ENCODE results near the gene AIG1.

Gene AIG1

GRCh38 chr6:143090314-143091044 is 29.8 kb downstream of the AIG1 start:
- Histone ChIP-seq H3K4me1 (no peaks in the 10 kb centered on the region), H3K27ac (no peak overlapping the region), H3K9ac (no peak overlapping the region), H3K27me3 (no peaks in the 10 kb centered on the region), H3K36me3 (no peaks in the 10 kb centered on the region), H4K20me1 (no peaks in the 10 kb centered on the region), H3K9me3 (no peaks in the 10 kb centered on the region), H3K4me3 (no peak overlapping the region), H3K4me2 (no peak overlapping the region)
- TF ChIP-seq Cebpa-rat (IDR thresholded peaks at IDR 0.05): no peak

- Histone ChIP-seq H3K4me3 (no peak overlapping the region), H3K4me2 (no peak overlapping the region), H3K4me1 (peaks cover 6% of the 10 kb centered on the region), H3K9ac (no peak overlapping the region), H3K27me3 (no peaks in the 10 kb centered on the region), H3K9me3 (no peaks in the 10 kb centered on the region), H4K20me1 (no peaks in the 10 kb centered on the region), H3K27ac (no peak overlapping the region), H3K36me3 (no peaks in the 10 kb centered on the region)
- no peak for TF ChIP-seq Cebpa-rat (IDR thresholded peaks at IDR 0.05)
These were observed 32.1 kb downstream of the AIG1 start for GRCh38 chr6:143092768-143093167.

DNA sequence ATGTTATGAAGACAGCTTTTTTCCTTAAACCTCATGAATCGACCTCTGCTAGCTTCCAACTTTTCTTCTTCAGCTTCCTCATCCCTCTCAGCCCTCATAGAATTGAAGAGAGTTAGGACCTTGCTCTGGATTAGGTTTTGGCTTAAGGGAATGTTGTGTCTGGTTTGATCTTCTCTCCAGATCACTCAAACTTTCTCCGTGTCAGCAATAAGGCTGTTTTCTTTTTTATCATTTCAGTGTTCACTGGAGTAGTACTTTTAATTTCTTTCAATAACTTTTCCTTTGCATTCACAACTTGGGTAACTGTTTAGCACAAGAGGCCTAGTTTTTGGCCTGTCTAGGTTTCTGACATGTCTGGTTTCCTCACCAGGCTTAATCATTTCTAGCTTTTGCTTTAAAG is 32.6 kb downstream of the AIG1 start:
- Histone ChIP-seq H3K27ac (no peak overlapping the region), H3K36me3 (no peaks in the 10 kb centered on the region), H3K4me3 (no peak overlapping the region), H3K27me3 (no peaks in the 10 kb centered on the region), H3K4me2 (no peak overlapping the region), H4K20me1 (no peaks in the 10 kb centered on the region), H3K4me1 (peaks cover 11% of the 10 kb centered on the region), H3K9me3 (no peaks in the 10 kb centered on the region), H3K9ac (no peak overlapping the region)
- no peak for TF ChIP-seq Cebpa-rat (IDR thresholded peaks at IDR 0.05)

DNA sequence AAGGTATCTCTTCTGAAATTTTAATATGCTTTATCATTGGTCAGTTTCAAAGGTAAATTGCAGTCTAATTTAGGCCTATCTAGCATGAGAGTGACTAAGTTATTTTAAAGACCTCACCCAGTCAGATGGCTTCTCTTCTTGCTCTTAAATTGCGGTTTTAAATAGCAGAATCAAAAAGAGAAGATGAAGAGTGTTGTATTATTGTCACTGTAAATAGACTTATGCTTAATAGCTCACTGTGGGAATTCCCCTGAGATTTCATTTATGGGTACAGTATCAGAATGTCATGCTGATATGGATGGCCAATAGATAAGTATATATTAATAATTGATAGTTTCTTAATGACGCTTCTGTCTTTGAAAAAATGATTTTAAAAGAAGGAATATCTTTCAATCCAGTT is 35.7 kb downstream of the AIG1 start:
- no peak overlapping the region for H3K4me3 ChIP-seq
- H3K9me3 ChIP-seq: no peaks in the 10 kb centered on the region
- no peaks in the 10 kb centered on the region for H3K36me3 ChIP-seq
- no peaks in the 10 kb centered on the region for H3K27me3 ChIP-seq
- H3K9ac ChIP-seq: no peak overlapping the region
- peaks cover 14% of the 10 kb centered on the region for H3K4me1 ChIP-seq
- no peaks in the 10 kb centered on the region for H4K20me1 ChIP-seq
- TF ChIP-seq Cebpa-rat (IDR thresholded peaks at IDR 0.05): no peak
- H3K27ac ChIP-seq: no peak overlapping the region
- no peak overlapping the region for H3K4me2 ChIP-seq

GRCh38 chr6:143097224-143097795 is 36.6 kb downstream of the AIG1 start:
- Histone ChIP-seq H3K9ac (no peak overlapping the region), H3K4me3 (no peak overlapping the region), H3K4me2 (peak overlapping the region; percentile 46), H3K36me3 (no peaks in the 10 kb centered on the region), H4K20me1 (no peaks in the 10 kb centered on the region), H3K9me3 (no peaks in the 10 kb centered on the region), H3K4me1 (peaks cover 14% of the 10 kb centered on the region), H3K27me3 (no peaks in the 10 kb centered on the region), H3K27ac (no peak overlapping the region)
- no peak for TF ChIP-seq Cebpa-rat (IDR thresholded peaks at IDR 0.05)

DNA sequence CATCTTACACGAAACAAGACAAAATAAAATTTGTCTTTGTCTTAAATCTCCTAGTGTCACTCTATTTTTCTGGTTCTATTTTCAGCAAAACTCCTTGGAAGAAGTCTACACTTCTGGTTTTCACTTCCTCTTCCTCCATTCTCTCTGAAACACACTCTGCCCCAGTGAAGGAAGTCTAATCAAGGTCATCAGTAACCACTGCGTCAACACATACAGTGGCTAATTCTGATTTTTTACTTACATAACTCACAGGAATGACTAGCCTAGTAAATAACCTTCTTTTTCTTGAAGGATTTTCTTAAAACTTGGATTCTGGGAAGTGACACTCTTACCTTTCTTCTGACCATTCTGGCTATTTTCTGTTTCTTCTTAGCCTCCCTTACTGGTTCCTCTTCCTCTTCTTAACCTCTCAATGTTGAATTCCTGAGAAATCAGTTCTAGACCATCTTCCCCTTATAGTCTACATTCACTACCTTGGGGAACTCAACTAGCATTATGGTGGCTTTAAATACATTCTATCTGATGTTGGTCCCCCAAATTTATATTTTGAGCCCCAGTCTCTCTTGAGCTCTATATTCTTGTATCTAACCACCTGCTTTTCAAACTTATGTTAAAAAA is 37.5 kb downstream of the AIG1 start:
- peak overlapping the region; percentile 46 for H3K4me2 ChIP-seq
- no peak overlapping the region for H3K4me3 ChIP-seq
- TF ChIP-seq Cebpa-rat (IDR thresholded peaks at IDR 0.05): no peak
- no peaks in the 10 kb centered on the region for H3K9me3 ChIP-seq
- H3K27me3 ChIP-seq: no peaks in the 10 kb centered on the region
- H3K9ac ChIP-seq: no peak overlapping the region
- H4K20me1 ChIP-seq: no peaks in the 10 kb centered on the region
- H3K36me3 ChIP-seq: no peaks in the 10 kb centered on the region
- H3K27ac ChIP-seq: no peak overlapping the region
- H3K4me1 ChIP-seq: peaks cover 14% of the 10 kb centered on the region

GRCh38 chr6:143099647-143100046 is 39.0 kb downstream of the AIG1 start:
- no peak overlapping the region for H3K4me3 ChIP-seq
- no peaks in the 10 kb centered on the region for H3K9me3 ChIP-seq
- H3K9ac ChIP-seq: no peak overlapping the region
- H3K27ac ChIP-seq: no peak overlapping the region
- no peak for TF ChIP-seq Cebpa-rat (IDR thresholded peaks at IDR 0.05)
- no peaks in the 10 kb centered on the region for H3K27me3 ChIP-seq
- H3K4me1 ChIP-seq: peaks cover 14% of the 10 kb centered on the region
- no peak overlapping the region for H3K4me2 ChIP-seq
- no peaks in the 10 kb centered on the region for H3K36me3 ChIP-seq
- no peaks in the 10 kb centered on the region for H4K20me1 ChIP-seq

DNA sequence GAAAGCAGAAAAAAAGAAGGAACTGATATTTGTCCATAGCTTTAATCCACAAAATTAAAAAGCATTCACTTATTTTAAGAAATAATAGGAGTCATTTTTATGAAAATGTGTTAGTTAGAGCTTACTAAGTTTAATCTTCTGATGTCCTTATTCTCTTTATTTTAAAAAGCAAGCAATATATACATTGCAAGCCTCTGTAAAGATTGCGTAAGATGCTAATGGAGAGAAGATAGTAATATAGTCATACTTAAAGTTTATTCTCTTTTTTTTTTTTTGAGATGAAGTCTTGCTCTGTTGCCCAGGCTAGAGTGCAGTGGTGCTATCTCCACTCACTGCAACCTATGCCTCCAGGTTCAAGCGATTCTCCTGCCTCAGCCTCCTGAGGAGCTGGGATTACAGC is 39.7 kb downstream of the AIG1 start:
- Histone ChIP-seq H3K4me3 (no peak overlapping the region), H3K9me3 (no peaks in the 10 kb centered on the region), H3K27ac (no peak overlapping the region), H3K9ac (no peak overlapping the region), H4K20me1 (no peaks in the 10 kb centered on the region), H3K4me1 (peaks cover 14% of the 10 kb centered on the region), H3K36me3 (no peaks in the 10 kb centered on the region), H3K4me2 (no peak overlapping the region), H3K27me3 (no peaks in the 10 kb centered on the region)
- TF ChIP-seq Cebpa-rat (IDR thresholded peaks at IDR 0.05): no peak

DNA sequence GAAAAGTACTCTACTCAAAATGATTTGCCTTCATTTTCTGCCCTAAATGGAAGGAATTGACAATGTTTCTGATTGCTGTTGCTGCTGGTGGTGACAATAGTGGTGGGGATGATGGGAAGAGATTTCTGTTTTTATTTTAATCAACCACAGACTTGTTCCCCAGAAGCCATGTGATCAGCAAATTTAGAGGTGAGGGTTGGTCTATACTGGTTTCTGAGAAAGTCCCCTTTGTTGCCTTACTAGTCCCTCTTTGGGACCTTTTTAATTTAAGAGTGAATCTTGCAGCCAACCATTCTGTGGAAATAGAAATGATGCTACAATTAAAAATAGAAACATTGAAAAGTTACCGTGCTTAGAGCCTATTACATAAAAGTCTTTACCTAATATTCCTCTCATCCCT is 43.2 kb downstream of the AIG1 start:
- no peaks in the 10 kb centered on the region for H3K4me1 ChIP-seq
- no peaks in the 10 kb centered on the region for H3K27me3 ChIP-seq
- H3K9me3 ChIP-seq: no peaks in the 10 kb centered on the region
- no peak overlapping the region for H3K9ac ChIP-seq
- no peak for TF ChIP-seq Cebpa-rat (IDR thresholded peaks at IDR 0.05)
- H3K4me3 ChIP-seq: no peak overlapping the region
- H3K27ac ChIP-seq: no peak overlapping the region
- no peaks in the 10 kb centered on the region for H4K20me1 ChIP-seq
- no peaks in the 10 kb centered on the region for H3K36me3 ChIP-seq
- no peak overlapping the region for H3K4me2 ChIP-seq

DNA sequence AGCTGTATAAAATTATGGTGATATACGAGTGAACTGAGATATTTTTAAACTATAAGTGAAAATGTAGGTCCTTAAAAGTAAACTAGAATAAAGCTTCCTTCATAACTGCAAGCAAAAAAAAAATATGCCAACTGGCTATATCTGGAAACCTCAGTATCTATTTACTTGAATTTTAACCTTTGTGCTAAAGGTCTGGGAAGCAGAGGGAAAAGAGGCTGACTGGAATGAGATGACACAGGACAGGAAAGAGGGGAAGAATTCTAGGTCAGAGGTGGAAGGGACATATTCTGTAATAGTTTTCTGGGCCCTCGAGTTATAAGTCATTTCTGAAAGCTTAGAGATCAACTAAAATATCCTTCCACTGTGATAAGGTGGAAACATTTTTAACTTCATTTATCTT is 46.8 kb downstream of the AIG1 start:
- H3K27me3 ChIP-seq: no peaks in the 10 kb centered on the region
- no peaks in the 10 kb centered on the region for H4K20me1 ChIP-seq
- H3K4me1 ChIP-seq: no peaks in the 10 kb centered on the region
- no peak overlapping the region for H3K4me2 ChIP-seq
- H3K36me3 ChIP-seq: no peaks in the 10 kb centered on the region
- no peaks in the 10 kb centered on the region for H3K9me3 ChIP-seq
- H3K9ac ChIP-seq: no peak overlapping the region
- TF ChIP-seq Cebpa-rat (IDR thresholded peaks at IDR 0.05): no peak
- H3K27ac ChIP-seq: no peak overlapping the region
- H3K4me3 ChIP-seq: no peak overlapping the region

Data from BLaER1 (cell line).